Measurements from ENCODE around the gene CHCHD6. TPM values are rescaled to one million over a fixed set of nuclear protein-coding genes. Genes with fewer than 3 reads are reported as not detected.

The CHCHD6 gene
- total and polyA plus RNA-seq, 2 donors (not counting 3 experiments of a cell fraction or from before 2014, with no cell fraction given) = 8.4 to 10.1 TPM

GRCh38 chr3:126852511-126852910 is 148.5 kb downstream of the CHCHD6 start:
- BruUV-seq (replicated peaks) = no TSS peak
- no peak for FAIRE-seq

More at GRCh38 chr3:126852511-126852910, 148.5 kb downstream of the CHCHD6 start:
- no peaks in the 10 kb centered on the region for H3K27me3 ChIP-seq (ENCODE audit: control insufficient read depth in 2 of 2, insufficient read depth in 2 of 2, low read length in 2 of 2)
- H3K79me2 ChIP-seq (ENCODE audit: control insufficient read depth, insufficient read depth, low read length) = no peaks in the 10 kb centered on the region
- H3K9me3 ChIP-seq (replicated peaks; ENCODE audit: control insufficient read depth, insufficient read depth, low read length) = no peaks in the 10 kb centered on the region
- H2AFZ ChIP-seq (ENCODE audit: low read depth, low read length) = no peak overlapping the region
- no peak overlapping the region for H3K4me2 ChIP-seq (ENCODE audit: insufficient read depth, low read length)
- TF ChIP-seq, protein P1, sequence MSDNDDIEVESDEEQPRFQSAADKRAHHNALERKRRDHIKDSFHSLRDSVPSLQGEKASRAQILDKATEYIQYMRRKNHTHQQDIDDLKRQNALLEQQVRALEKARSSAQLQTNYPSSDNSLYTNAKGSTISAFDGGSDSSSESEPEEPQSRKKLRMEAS (IDR thresholded peaks at IDR 0.05; ENCODE audit: insufficient read depth, insufficient read length) = no peak
- no peak for TF ChIP-seq POLR2AphosphoS5 (IDR thresholded peaks at IDR 0.05; ENCODE audit: insufficient read depth, low read depth, low read length)
- TF ChIP-seq POLR2A (IDR thresholded peaks at IDR 0.05; ENCODE audit: low read depth, low read length) = no peak
- no peak for TF ChIP-seq JUN (IDR thresholded peaks at IDR 0.05; ENCODE audit: borderline replicate concordance, insufficient read depth, insufficient read length, low read depth)
- no peak for TF ChIP-seq MYC (IDR thresholded peaks at IDR 0.05; ENCODE audit: low read depth, low read length)
- TF ChIP-seq GATA2 (IDR thresholded peaks at IDR 0.05; ENCODE audit: insufficient read depth, insufficient read length, low read depth, low read length) = no peak
- TF ChIP-seq, protein P2, sequence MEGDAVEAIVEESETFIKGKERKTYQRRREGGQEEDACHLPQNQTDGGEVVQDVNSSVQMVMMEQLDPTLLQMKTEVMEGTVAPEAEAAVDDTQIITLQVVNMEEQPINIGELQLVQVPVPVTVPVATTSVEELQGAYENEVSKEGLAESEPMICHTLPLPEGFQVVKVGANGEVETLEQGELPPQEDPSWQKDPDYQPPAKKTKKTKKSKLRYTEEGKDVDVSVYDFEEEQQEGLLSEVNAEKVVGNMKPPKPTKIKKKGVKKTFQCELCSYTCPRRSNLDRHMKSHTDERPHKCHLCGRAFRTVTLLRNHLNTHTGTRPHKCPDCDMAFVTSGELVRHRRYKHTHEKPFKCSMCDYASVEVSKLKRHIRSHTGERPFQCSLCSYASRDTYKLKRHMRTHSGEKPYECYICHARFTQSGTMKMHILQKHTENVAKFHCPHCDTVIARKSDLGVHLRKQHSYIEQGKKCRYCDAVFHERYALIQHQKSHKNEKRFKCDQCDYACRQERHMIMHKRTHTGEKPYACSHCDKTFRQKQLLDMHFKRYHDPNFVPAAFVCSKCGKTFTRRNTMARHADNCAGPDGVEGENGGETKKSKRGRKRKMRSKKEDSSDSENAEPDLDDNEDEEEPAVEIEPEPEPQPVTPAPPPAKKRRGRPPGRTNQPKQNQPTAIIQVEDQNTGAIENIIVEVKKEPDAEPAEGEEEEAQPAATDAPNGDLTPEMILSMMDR (IDR thresholded peaks at IDR 0.05; ENCODE audit: extremely low read depth in 1 of 2, insufficient read depth in 1 of 2, low read depth in 1 of 2, low read length in 2 of 2) = no peak
- TF ChIP-seq EZH2 (IDR thresholded peaks at IDR 0.05; ENCODE audit: borderline replicate concordance, low read depth, low read length, severe bottlenecking) = no peak
- TF ChIP-seq FOS (IDR thresholded peaks at IDR 0.05; ENCODE audit: borderline replicate concordance, insufficient read depth, low read length) = no peak
- H3K9ac ChIP-seq (replicated peaks; ENCODE audit: extremely low read depth, insufficient read depth, low read length) = no peak overlapping the region
- POLR2A ChIA-PET = no interaction called here
- no peak overlapping the region for H3K27ac ChIP-seq (ENCODE audit: insufficient read depth, low read depth, low read length)
- intact Hi-C loops (cut with micrococcal nuclease) (no loop called here), dilution Hi-C loops (cut with MboI; ENCODE audit: extremely low pct_ligation_motif_present, low sequenced_read_pairs) (no loop called here)
- CTCF ChIA-PET = interaction anchor here (1.3 to 1.8 kb wide), 2 partner anchors 15 to 130 kb away, joined by 3 to 5 read pairs; partner anchors contain the start of gene PLXNA1
- H3K4me1 ChIP-seq (ENCODE audit: control insufficient read depth, extremely low read depth, insufficient read depth, low read length) = no peaks in the 10 kb centered on the region
- no peaks in the 10 kb centered on the region for H3K9me1 ChIP-seq (replicated peaks; ENCODE audit: control insufficient read depth, extremely low read depth, insufficient read depth, low read length)
- no peak overlapping the region for H3K4me3 ChIP-seq (replicated peaks in 1 of 3; ENCODE audit: insufficient read depth in 1 of 3, low read depth in 1 of 3, low read length in 3 of 3)
- no peak for DNase-seq (ENCODE audit: low read depth, low spot score)
- H3K36me3 ChIP-seq (ENCODE audit: control insufficient read depth in 2 of 2, extremely low read depth in 1 of 2, insufficient read depth in 2 of 2, low read length in 2 of 2) = no peaks in the 10 kb centered on the region
- H4K20me1 ChIP-seq (replicated peaks; ENCODE audit: control insufficient read depth, extremely low read depth, insufficient read depth, low read length) = peaks cover 5% of the 10 kb centered on the region

Data from endothelial cell of umbilical vein (primary cell).